ENCODE results near the gene SLC25A26. TPM values are rescaled to one million over a fixed set of nuclear protein-coding genes. Genes with fewer than 3 reads are reported as not detected.

Gene SLC25A26
- polyA plus RNA-seq, 1 donor = 26.4 TPM

GRCh38 chr3:66372681-66373350 is 152.0 kb downstream of the SLC25A26 start:
- no peak for DNase-seq (ENCODE audit: low read depth)

GRCh38 chr3:66376568-66376967 is 155.8 kb downstream of the SLC25A26 start:
- no peak for DNase-seq (ENCODE audit: low read depth)

GRCh38 chr3:66377800-66378199 is 157.0 kb downstream of the SLC25A26 start:
- DNase-seq (ENCODE audit: low read depth) = no peak

GRCh38 chr3:66378256-66378655 is 157.5 kb downstream of the SLC25A26 start:
- no peak for DNase-seq (ENCODE audit: low read depth)

- DNase-seq (ENCODE audit: low read depth) = no peak
Measured at GRCh38 chr3:66379565-66379964, 158.8 kb downstream of the SLC25A26 start.

GRCh38 chr3:66380200-66380932 is 159.6 kb downstream of the SLC25A26 start:
- no peak for DNase-seq (ENCODE audit: low read depth)

- DNase-seq (ENCODE audit: low read depth) = no peak
Measured at GRCh38 chr3:66381626-66382025, 160.8 kb downstream of the SLC25A26 start.

GRCh38 chr3:66382142-66382541 is 161.3 kb downstream of the SLC25A26 start:
- DNase-seq (ENCODE audit: low read depth) = no peak

- no peak for DNase-seq (ENCODE audit: low read depth)
Measured at GRCh38 chr3:66383023-66383422, 162.2 kb downstream of the SLC25A26 start.

GRCh38 chr3:66383998-66384745 is 163.4 kb downstream of the SLC25A26 start:
- no peak for DNase-seq (ENCODE audit: low read depth)

- DNase-seq (ENCODE audit: low read depth) = no peak
Measured at GRCh38 chr3:66385066-66385465, 164.3 kb downstream of the SLC25A26 start.

- no peak for DNase-seq (ENCODE audit: low read depth)
Measured at GRCh38 chr3:66386011-66386924, 165.5 kb downstream of the SLC25A26 start.

- DNase-seq (ENCODE audit: low read depth) = no peak
Measured at GRCh38 chr3:66386925-66387650, 166.3 kb downstream of the SLC25A26 start.

GRCh38 chr3:66390013-66390412 is 169.2 kb downstream of the SLC25A26 start:
- no peak for DNase-seq (ENCODE audit: low read depth)

- DNase-seq (ENCODE audit: low read depth) = no peak
Measured at GRCh38 chr3:66392512-66392911, 171.7 kb downstream of the SLC25A26 start.

GRCh38 chr3:66392966-66393332 is 172.1 kb downstream of the SLC25A26 start:
- DNase-seq (ENCODE audit: low read depth) = no peak

- no peak for DNase-seq (ENCODE audit: low read depth)
Measured at GRCh38 chr3:66393333-66394005, 172.7 kb downstream of the SLC25A26 start.

GRCh38 chr3:66394019-66394752 is 173.4 kb downstream of the SLC25A26 start:
- DNase-seq (ENCODE audit: low read depth) = no peak

GRCh38 chr3:66394753-66395249 is 174.0 kb downstream of the SLC25A26 start:
- no peak for DNase-seq (ENCODE audit: low read depth)
